HepG2 (cell line): ENCODE measurements around the gene OR8B2. TPM values are rescaled to one million over a fixed set of nuclear protein-coding genes. Genes with fewer than 3 reads are reported as not detected.

Experiments used
- ATAC-seq: fragments of 200-7000 bp; cut with Tn5 transposase; 3 replicates; pipeline ENCODE4 v1.9.1; 2020; ENCODE audit warnings: mild to moderate bottlenecking, moderate library complexity
- BruUV-seq: library from RNA; stranded (reverse); fragments of 400-500 nt; replicated peaks from 2 replicates; lab custom pipeline; 2021; lab: Mats Ljungman, UMichigan
- CTCF ChIA-PET: fragments of 300-600 bp; formaldehyde crosslinking; extraction: SDS; loops from one replicate; lab custom pipeline; 2021; ENCODE audit warnings: low total read pairs, inconsistent platforms, low intra/inter-chr PET ratio; lab: Yijun Ruan, JAX
- POLR2A ChIA-PET: fragments of 350-600 bp; sonication (Branson Sonifier 250); formaldehyde crosslinking; loops from one replicate; lab custom pipeline; 2020; ENCODE audit warnings: antibody characterized with exemption, inconsistent platforms; lab: Yijun Ruan, JAX
- DNase-seq: peaks from one replicate; pipeline ENCODE4 v3.0.0-alpha.2; 2015; ENCODE audit warnings: low spot score
- FAIRE-seq: peaks from 3 replicates; lab custom pipeline; 2011; peaks lifted over from hg19 to GRCh38; lab: Jason Lieb, UNC
- H2AFZ ChIP-seq: one replicate; pipeline ENCODE4 v1.6.1; 2011; ENCODE audit warnings: low read length, inconsistent platforms
- H3K27ac ChIP-seq: fragments of 300-600 bp; 3 replicates; pipeline ENCODE4 v1.8.0; 2011; ENCODE audit warnings: mixed run types, mild to moderate bottlenecking, mixed read lengths, low read length, inconsistent platforms; ENCODE audit not compliant: insufficient read depth; ENCODE audit errors: extremely low read length
- H3K27me3 ChIP-seq, 2 experiments: fragments of 200-600 bp in 1 of 2; 2 replicates in 1 of 2; 3 replicates in 1 of 2; pipeline versions ENCODE4 v1.6.0 to v1.8.0; 2011; ENCODE audit warnings: low read length in 2 of 2, mild to moderate bottlenecking in 2 of 2, moderate library complexity in 2 of 2, inconsistent platforms in 1 of 2; ENCODE audit not compliant: insufficient read depth in 2 of 2, control insufficient read depth in 1 of 2
- H3K36me3 ChIP-seq, 2 experiments: fragments of 200-600 bp in 1 of 2; replicated peaks in 1 of 2; 2 replicates in 1 of 2; 3 replicates in 1 of 2; pipeline versions ENCODE4 v1.5.1 to v1.8.0; 2011; ENCODE audit warnings: low read length in 2 of 2, inconsistent platforms in 1 of 2; ENCODE audit not compliant: insufficient read depth in 2 of 2, control insufficient read depth in 1 of 2
- H3K4me1 ChIP-seq: 2 replicates; pipeline ENCODE4 v1.5.1; 2012; ENCODE audit warnings: low read length, inconsistent platforms; ENCODE audit not compliant: insufficient read depth
- H3K4me2 ChIP-seq: 2 replicates; pipeline ENCODE4 v1.6.0; 2011; ENCODE audit warnings: low read depth, low read length, inconsistent platforms
- H3K4me3 ChIP-seq, 3 experiments: fragments of 200-600 bp in 1 of 3; sonication (generic), shearing (Covaris generic) in 1 of 3; replicated peaks in 1 of 3; 2 replicates each; pipeline ENCODE4 v1.5.1; 2011 to 2016; ENCODE audit warnings: low read length in 3 of 3, inconsistent platforms in 2 of 3, low read depth in 2 of 3, mild to moderate bottlenecking in 2 of 3, control low read depth in 1 of 3, mixed read lengths in 1 of 3; ENCODE audit not compliant: insufficient read depth in 1 of 3
- H3K79me2 ChIP-seq: one replicate; pipeline ENCODE4 v1.6.1; 2011; ENCODE audit warnings: low read length, inconsistent platforms; ENCODE audit not compliant: insufficient read depth
- H3K9ac ChIP-seq: 2 replicates; pipeline ENCODE4 v1.6.0; 2011; ENCODE audit warnings: mild to moderate bottlenecking, low read depth, low read length, inconsistent platforms; ENCODE audit not compliant: insufficient read depth
- H3K9me3 ChIP-seq: 2 replicates; pipeline ENCODE4 v1.5.1; 2012; ENCODE audit warnings: mild to moderate bottlenecking, low read length
- H4K20me1 ChIP-seq: 2 replicates; pipeline ENCODE4 v1.6.0; 2011; ENCODE audit warnings: inconsistent platforms, mild to moderate bottlenecking, low read length, moderate library complexity; ENCODE audit not compliant: insufficient read depth
- CREM ChIP-seq, 2 experiments: sonication (generic) in 1 of 2; formaldehyde crosslinking in 1 of 2; IDR thresholded peaks; 2 replicates each; pipeline versions ENCODE4 v1.4.0 to v1.6.1; 2016 to 2020; ENCODE audit warnings: antibody characterized with exemption in 1 of 2, mild to moderate bottlenecking in 1 of 2, missing genetic modification reagents in 1 of 2
- NCOA2 ChIP-seq: sonication (generic); formaldehyde crosslinking; IDR thresholded peaks from 2 replicates; pipeline ENCODE4 v1.8.0; 2022; ENCODE audit warnings: inconsistent platforms
- PHF21A ChIP-seq: sonication (generic); formaldehyde crosslinking; IDR thresholded peaks from 2 replicates; pipeline ENCODE4 v1.5.0; 2020; ENCODE audit warnings: mild to moderate bottlenecking, missing genetic modification reagents
- PLSCR1 ChIP-seq: sonication (generic); formaldehyde crosslinking; IDR thresholded peaks from 2 replicates; pipeline ENCODE4 v1.5.0; 2020; ENCODE audit warnings: missing genetic modification reagents, mild to moderate bottlenecking, borderline replicate concordance
- RARG ChIP-seq: sonication (generic); formaldehyde crosslinking; IDR thresholded peaks from 2 replicates; pipeline ENCODE4 v1.4.0; 2020; ENCODE audit warnings: low read depth, mild to moderate bottlenecking, missing genetic modification reagents
- RXRA ChIP-seq: sonication (generic); formaldehyde crosslinking; IDR thresholded peaks from 2 replicates; pipeline ENCODE4 v1.5.1; 2020; ENCODE audit warnings: missing genetic modification reagents
- SNRNP70 ChIP-seq: fragments of 200-400 bp; formaldehyde crosslinking; IDR thresholded peaks from 2 replicates; pipeline ENCODE4 v1.6.1; 2017; ENCODE audit warnings: mild to moderate bottlenecking, low read depth, low read length, moderate library complexity
- ZNF142 ChIP-seq: sonication (generic); formaldehyde crosslinking; IDR thresholded peaks from 2 replicates; pipeline ENCODE4 v1.4.0; 2020; ENCODE audit warnings: missing genetic modification reagents
- ZNF224 ChIP-seq: sonication (generic); formaldehyde crosslinking; IDR thresholded peaks from 2 replicates; pipeline ENCODE4 v1.5.0; 2020; ENCODE audit warnings: mild to moderate bottlenecking, missing genetic modification reagents
- ZNF557 ChIP-seq: sonication (generic); formaldehyde crosslinking; IDR thresholded peaks from 2 replicates; pipeline ENCODE4 v1.4.0; 2020; ENCODE audit warnings: missing genetic modification reagents
- ZNF644 ChIP-seq: IDR thresholded peaks from 2 replicates; pipeline ENCODE4 v1.6.1; 2016; ENCODE audit warnings: low read depth
- ZNF776 ChIP-seq: sonication (generic); formaldehyde crosslinking; IDR thresholded peaks from 2 replicates; pipeline ENCODE4 v1.4.0; 2020; ENCODE audit warnings: mild to moderate bottlenecking, missing genetic modification reagents
- WGBS: methylation state at CpG from one replicate; pipeline ENCODE4 v1.1.6; 2017; ENCODE audit warnings: low lambda C conversion rate; 5-methylcytosine and 5-hydroxymethylcytosine counted together
- in situ Hi-C: cut with HindIII; loops from 2 replicates; pipeline ENCODE4 v1.10.0; 2017; ENCODE audit warnings: low pct_unique_long_range_greater_than_20kb; ENCODE audit not compliant: extremely low pct_ligation_motif_present
- intact Hi-C: fragments of 100-400 bp; cut with micrococcal nuclease; formaldehyde crosslinking; loops from one replicate; pipeline ENCODE4 v1.10.0; 2022; ENCODE audit not compliant: unreplicated experiment
- polyA plus RNA-seq, 8 experiments: library from polyadenylated mRNA; depleted of rRNA in 3 of 8; stranded (reverse) in 7 of 8; unstranded in 1 of 8; fragments of >200 nt; fragmentation: Illumina TruSeq in 4 of 8; extraction: Trizol in 4 of 8; gene quantifications; 2 replicates each; pipeline versions ENCODE4 v1.2.1 to v1.2.3, GENCODE V29; 2011 to 2016; ENCODE audit warnings: low read depth in 4 of 8, missing spikeins in 1 of 8, mixed read lengths in 1 of 8; ENCODE audit not compliant: insufficient read depth in 1 of 8
- total RNA-seq, 5 experiments: library from RNA; depleted of rRNA; stranded (reverse); fragments of >200 nt; fragmentation: Illumina TruSeq; extraction: Trizol; gene quantifications; 2 replicates each; pipeline ENCODE4 v1.2.3, GENCODE V29; 2016; ENCODE audit warnings: low read depth in 1 of 5
- TF ChIP-seq, protein P1 (sequence below): sonication (generic); formaldehyde crosslinking; IDR thresholded peaks from 2 replicates; pipeline ENCODE4 v1.5.0; 2020; ENCODE audit warnings: mild to moderate bottlenecking, missing genetic modification reagents
- TF ChIP-seq, protein P2 (sequence below): sonication (generic); formaldehyde crosslinking; IDR thresholded peaks from 2 replicates; pipeline ENCODE4 v1.4.0; 2020; ENCODE audit warnings: missing genetic modification reagents

The OR8B2 gene
- total and polyA plus RNA-seq, 2 of the 13 experiments (the other 11 are each of a cell fraction or from before 2014, with no cell fraction given), result not detected

DNA sequence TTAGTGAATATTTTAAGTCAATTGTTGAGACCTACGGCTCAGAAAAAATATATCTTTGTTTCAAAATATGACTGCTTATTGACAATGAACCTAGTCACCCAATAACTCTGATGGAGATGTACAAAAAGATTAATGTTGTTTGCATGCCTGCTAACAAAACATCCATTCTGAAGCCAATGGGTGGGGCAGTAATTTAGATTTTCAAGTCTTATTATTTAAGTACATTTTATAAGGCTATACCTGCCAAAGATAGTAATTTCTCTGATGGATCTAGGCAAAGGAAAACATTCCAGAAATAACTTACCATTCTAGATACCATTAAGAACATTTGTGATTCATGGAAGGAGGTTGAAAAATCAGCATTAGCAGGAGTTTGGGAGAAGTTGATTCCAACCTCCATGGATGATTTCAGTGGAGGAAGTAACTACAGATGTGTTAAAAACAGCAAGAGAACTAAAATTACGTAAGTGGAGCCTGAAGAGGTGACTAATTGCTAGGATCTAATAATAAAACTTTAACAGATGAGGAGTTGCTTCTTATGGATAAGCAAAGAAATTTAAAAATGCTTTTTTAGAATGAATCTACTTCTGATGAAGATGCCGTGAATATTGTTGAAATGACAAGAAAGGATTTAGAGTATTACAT, 37.9 kb downstream of the OR8B2 start:
- Histone ChIP-seq H2AFZ (no peak overlapping the region), H3K27me3 (no peaks in the 10 kb centered on the region), H4K20me1 (no peaks in the 10 kb centered on the region), H3K36me3 (no peaks in the 10 kb centered on the region), H3K79me2 (no peaks in the 10 kb centered on the region), H3K9ac (no peak overlapping the region), H3K4me2 (no peak overlapping the region), H3K4me1 (peaks cover 2% of the 10 kb centered on the region), H3K27ac (no peak overlapping the region), H3K9me3 (no peaks in the 10 kb centered on the region), H3K4me3 (no peak overlapping the region)
- no TSS peak for BruUV-seq
- no peak for TF ChIP-seq ZNF644 (CRISPR knock-in tag)
- TF ChIP-seq ZNF224 (CRISPR knock-in tag), result no peak
- TF ChIP-seq NCOA2 (CRISPR knock-in tag), result no peak
- TF ChIP-seq PLSCR1 (CRISPR knock-in tag), result no peak
- no peak for TF ChIP-seq PHF21A (CRISPR knock-in tag)
- no peak for TF ChIP-seq ZNF142 (CRISPR knock-in tag)
- TF ChIP-seq SNRNP70, result no peak
- TF ChIP-seq RARG (CRISPR knock-in tag), result no peak
- TF ChIP-seq ZNF776 (CRISPR knock-in tag), result no peak
- TF ChIP-seq, protein P1, sequence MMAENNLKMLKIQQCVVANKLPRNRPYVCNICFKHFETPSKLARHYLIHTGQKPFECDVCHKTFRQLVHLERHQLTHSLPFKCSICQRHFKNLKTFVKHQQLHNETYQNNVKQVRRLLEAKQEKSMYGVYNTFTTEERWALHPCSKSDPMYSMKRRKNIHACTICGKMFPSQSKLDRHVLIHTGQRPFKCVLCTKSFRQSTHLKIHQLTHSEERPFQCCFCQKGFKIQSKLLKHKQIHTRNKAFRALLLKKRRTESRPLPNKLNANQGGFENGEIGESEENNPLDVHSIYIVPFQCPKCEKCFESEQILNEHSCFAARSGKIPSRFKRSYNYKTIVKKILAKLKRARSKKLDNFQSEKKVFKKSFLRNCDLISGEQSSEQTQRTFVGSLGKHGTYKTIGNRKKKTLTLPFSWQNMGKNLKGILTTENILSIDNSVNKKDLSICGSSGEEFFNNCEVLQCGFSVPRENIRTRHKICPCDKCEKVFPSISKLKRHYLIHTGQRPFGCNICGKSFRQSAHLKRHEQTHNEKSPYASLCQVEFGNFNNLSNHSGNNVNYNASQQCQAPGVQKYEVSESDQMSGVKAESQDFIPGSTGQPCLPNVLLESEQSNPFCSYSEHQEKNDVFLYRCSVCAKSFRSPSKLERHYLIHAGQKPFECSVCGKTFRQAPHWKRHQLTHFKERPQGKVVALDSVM (CRISPR knock-in tag), result no peak
- TF ChIP-seq, protein P2, sequence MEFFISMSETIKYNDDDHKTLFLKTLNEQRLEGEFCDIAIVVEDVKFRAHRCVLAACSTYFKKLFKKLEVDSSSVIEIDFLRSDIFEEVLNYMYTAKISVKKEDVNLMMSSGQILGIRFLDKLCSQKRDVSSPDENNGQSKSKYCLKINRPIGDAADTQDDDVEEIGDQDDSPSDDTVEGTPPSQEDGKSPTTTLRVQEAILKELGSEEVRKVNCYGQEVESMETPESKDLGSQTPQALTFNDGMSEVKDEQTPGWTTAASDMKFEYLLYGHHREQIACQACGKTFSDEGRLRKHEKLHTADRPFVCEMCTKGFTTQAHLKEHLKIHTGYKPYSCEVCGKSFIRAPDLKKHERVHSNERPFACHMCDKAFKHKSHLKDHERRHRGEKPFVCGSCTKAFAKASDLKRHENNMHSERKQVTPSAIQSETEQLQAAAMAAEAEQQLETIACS (CRISPR knock-in tag), result no peak
- TF ChIP-seq RXRA, result no peak
- no peak for TF ChIP-seq CREM (IDR thresholded peaks at IDR 0.05)
- TF ChIP-seq CREM (CRISPR knock-in tag; IDR thresholded peaks at IDR 0.05), result no peak
- TF ChIP-seq ZNF557, result no peak
- intact Hi-C loops, result no loop called here
- no peak for DNase-seq
- ChIA-PET CTCF (no interaction called here), POLR2A (no interaction called here)
- 2% methylated on average over 3 of the region's 3 CpGs for WGBS
- no peak for FAIRE-seq
- in situ Hi-C loops, result no loop called here
- no peak for ATAC-seq
